HG03066 (cell line): ENCODE data around the gene SLC26A1.

Experiments used
- ATAC-seq: cut with Tn5 transposase; IDR thresholded peaks from one replicate; pipeline ENCODE4 v1.9.1; 2021; ENCODE audit warnings: low read depth; ENCODE audit not compliant: unreplicated experiment

SLC26A1 gene

DNA sequence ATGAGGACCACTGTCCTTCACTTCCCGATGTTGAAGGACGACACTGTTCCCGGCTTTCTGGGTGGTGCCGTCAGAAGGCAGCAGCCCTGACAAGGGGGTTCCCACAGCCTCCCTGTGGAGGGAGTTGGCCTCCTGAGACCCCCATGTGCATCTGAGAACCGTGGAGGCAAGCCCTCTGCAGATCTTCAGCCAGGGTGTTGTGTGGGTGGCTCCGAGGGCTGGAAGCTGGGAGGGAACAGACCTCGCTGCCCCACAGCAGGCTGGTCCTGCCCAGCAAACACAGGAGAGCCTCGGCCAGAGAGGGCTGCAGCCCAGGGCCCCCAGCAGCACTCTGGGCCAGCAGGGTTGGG is 36.0 kb downstream of the SLC26A1 start:
- no peak for ATAC-seq

DNA sequence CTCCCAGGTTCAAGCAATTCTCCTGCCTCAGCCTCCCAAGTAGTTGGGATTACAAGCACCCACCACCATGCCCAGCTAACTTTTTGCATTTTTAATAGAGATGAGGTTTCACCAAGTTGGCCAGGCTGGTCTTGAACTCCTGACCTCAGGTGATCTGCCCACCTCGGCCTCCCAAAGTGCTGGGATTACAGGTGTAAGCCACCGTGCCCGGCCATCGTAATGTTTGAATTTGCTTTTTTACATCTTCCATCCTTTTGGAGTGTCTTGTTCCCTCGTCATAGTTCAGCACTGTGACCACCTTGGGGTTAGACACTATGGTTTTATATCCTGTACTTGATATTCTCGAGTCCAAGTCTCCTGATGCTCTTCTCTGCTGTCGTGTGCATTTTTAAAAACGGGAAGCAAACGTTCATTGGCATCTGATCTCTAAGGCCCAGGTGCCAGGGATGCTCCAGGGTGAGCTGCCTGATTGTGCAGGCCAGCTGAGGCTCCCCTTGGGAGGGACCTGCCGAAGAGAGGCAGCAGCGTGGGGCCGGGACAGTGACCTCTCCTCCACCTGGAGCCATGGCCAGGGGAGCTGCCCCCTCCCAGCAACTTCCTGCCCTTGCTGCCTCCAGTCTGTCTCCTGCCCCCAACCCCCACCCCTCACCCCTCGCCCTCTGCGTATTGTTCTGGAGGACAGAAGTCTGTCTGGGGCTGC is 36.5 kb downstream of the SLC26A1 start:
- no peak for ATAC-seq

DNA sequence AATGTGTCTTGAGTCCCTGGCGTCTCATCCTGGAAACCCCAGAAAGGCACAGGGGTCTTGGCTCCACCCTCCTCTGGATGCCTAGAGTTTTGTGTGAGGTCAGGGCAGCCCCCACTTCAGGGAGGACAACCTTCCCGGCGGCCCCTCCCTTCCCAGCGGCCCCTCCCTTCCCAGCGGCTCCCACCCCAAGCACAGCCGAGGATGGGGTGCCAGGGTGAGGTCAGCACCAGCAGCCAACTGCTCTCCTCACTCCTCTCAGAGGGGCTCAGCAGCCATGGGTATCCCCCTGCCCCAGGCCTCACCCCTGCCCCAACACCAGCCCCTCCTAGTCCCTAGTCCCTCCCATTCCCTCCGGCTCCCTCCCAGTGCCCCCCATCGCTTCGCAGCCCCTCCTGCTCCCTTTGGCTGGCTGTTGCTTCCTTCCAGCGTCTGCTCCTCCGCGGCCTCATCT is 37.2 kb downstream of the SLC26A1 start:
- ATAC-seq = no peak

DNA sequence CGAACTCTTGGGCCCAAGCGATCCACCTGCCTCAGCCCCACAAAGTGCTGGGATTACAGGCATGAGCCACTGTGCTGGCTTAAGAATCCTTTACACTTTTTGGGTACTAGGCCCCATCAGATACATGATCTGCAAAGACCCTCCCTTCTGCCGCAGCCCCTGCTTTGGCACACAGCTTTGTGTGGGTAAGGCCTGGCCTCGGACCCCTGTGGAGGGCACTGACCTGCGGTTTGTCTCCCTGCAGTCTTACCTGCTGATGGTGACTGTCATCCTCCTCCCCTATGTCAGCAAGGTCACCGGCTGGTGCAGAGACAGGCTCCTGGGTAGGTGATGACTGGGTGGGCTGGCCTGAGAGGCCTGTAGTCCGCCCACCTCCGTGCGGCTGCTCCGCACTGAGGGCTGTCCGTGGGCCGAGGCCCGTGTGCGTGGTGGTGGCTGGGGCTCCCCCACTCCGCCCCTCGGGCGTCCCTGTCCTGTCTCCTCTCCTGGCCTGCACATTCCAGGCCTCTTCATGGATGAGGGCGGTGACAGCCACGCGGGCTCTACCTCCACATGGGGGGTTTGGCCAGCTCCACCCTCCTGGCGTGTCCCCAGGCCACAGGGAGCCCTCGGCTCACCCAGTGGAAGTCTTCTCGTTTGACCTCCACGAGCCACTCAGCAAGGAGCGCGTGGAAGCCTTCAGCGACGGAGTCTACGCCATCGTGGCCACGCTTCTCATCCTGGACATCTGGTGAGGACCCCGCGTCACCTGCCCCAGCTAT is 37.9 kb downstream of the SLC26A1 start:
- ATAC-seq = no peak

DNA sequence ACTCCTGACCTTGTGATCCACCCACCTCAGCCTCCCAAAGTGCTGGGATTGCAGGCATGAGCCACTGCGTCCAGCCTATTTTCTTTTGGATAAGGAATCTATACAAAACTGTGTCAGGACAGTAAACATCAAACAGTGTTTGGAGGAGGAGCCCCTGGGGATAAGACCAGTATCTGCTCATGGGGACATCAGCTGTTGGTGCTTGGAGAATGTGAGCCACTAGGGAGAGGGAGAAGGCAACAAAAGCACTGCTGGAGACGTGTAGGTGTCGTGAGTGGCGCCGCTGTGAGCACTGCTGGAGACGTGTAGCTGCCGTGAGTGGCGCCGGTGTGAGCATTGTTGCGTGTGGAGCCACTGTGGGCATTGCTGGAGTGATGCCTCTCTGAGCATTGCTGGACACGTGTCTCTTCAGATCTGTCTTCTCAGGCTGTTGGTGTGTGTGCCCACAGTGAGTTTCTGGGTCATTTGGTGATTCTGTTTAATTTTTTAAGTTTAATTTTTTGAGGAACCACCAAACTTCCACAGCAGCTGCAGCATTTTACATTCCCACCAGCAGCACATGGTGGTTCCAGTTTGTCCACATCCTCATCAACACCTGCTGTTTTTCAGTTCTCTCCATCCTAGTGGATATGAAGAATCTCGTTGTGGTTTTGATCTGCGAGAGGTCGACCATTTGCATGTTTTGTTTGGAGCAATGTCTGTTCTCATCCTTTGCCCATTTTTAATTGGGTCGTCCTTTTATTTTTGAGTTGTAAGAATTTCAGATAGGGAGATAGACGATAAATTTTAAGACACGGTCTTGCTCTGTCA is 38.8 kb downstream of the SLC26A1 start:
- no peak for ATAC-seq

DNA sequence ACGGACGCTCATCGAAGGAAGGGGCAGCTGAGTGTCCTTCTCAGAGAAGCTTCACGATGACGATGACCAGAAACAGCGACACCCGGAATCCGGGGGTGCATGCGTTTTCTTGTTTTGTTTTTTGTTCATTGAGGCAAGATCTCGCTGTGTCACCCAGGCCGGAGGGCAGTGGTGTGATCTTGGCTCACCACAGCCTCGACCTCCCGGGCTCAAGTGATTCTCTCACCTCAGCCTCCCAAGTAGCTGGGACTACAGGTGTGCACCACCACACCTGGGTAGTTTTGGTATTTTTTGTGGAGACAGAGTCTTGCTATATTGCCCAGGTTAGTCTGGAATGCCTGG is 39.7 kb downstream of the SLC26A1 start:
- ATAC-seq = no peak

DNA sequence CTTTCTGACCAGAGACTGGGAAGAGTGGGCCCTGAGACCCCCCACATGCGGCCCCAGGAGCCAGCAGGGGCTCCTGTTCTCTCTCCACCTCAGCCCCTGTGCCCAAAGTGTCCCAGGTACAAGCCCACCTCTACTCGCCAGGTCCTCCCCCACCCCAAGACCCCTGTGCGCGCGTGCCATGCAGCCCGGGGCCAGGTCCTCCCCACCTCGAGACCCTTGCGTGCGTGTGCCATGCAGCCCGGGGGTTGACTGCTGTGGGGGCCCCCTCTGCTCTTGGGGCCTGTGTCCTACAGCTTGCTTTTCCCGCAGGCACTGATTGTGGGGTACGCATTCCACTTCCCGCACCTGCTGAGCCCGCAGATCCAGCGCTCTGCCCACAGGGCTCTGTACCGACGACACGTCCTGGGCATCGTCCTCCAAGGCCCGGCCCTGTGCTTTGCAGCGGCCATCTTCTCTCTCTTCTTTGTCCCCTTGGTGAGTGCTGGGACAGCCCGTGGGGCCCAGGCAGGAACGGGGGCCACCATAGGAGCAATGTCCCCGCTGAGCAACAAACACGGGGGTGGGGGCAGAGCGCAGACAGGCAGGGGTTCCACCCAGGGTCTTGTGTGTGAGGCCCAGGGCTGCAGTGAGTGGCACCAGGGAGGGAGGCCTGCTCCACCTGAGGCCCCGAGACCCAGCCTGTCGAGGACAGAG is 40.2 kb downstream of the SLC26A1 start:
- no peak for ATAC-seq

DNA sequence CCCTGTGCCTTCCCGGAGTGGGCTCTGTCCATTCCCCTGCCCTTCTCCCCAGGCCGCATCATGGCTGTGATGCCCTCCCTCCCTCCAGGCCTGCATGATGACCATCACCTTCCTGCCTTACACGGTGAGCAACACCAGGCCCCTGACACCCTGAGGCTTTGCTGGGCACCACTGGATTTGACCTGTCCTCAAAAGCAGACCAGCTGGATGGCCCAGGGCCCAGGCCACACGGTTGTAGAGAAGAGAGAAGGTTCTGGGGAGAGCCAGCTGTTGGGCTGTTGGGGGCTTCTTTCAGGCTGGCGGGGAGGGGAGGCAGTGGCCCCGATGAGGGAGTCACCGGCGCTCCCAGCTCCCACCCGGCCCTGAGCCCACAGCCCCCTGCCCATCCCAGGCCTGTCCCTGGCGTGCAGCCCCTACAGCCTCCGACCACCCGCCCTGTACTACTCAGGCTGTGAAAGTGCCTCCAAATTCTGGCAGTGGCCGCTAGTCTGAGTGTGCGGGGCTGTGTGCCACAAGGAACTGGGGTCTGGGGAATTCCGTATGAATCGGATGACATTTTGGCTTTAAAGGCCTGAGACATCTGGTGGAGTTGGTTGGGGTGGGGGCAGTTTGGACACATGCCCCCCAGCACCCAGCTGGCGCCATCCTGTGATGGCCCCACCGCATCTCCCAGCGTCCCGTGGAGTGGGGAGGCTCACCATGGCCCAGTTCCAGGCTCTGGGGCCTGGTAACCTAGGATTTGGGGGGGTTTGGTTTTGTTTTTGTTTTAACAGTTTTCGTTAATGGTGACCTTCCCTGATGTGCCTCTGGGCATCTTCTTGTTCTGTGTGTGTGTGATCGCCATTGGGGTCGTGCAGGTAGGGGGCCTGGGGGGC is 41.4 kb downstream of the SLC26A1 start:
- no peak for ATAC-seq

DNA sequence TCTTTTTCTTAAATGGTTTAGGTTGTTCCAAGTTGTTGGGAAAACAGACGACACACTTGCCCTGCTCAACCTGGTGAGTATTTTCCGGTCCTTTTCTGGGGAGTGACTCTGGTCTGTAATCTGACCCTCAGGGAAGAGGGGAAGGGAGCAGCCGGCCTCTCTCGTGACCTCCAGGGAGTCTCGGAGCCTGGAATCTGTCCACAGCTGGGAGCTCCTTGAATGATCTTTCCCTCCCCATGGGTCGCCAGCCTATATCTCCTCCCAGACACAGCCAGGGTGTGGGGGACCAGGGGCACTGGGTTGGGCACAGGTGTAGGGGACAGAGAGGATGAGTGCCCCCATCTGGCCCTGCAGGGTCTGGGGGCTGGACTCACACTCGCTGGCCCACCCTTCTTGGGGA is 42.0 kb downstream of the SLC26A1 start:
- no peak for ATAC-seq

DNA sequence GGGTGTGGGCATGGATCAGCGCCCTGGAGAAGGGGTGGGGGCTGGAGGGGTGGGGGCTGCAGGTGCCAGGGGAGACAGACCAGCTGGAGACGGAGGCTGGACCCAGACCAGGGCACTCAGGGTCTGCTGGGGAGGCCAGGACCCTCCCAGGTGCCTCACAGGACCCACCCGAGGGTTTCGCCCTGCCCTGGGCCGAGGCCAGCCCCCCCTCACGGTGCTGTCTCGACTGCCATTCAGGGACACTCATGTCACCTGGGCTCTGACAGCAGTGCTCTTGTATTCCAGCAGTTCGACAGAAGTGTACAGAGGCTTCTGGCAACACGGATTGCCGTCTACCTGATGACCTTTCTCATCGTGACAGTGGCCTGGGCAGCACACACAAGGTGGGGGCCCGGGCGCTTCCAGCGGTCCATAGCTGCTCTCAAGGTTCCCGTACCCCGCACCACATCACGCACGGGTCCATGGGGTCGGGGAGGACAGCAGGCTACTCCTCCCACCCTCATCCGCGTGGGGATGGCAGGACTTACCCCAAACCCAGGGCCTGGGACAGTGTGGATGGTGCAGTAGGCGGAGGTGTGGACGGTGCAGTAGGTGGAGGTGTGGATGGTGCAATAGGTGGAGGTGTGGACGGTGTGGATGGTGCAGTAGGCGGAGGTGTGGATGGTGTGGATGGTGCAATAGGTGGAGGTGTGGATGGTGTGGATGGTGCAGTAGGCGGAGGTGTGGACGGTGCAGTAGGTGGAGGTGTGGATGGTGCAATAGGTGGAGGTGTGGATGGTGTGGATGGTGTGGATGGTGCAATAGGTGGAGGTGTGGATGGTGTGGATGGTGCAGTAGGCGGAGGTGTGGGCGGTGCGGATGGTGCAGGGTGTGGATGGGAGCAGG is 42.8 kb downstream of the SLC26A1 start:
- ATAC-seq = no peak

DNA sequence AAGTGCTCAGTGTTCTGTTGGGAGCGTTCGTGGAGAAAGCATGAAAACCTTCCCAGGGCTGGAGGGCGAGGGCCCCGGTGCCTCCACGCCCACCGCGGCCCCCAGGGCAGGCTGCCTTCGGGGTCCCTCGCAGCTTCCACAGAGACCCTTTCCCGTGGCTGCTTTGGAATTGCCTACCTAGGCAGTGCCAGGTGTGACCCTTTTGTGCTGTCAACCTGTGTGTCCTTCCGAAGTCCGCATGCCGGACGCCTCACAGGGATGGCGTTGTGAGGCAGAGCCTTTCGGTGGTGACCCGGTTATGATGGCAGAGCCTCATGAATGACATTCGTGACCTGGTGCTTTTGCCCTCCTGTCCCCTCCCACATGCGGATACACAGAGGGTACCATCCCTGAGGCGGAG is 43.5 kb downstream of the SLC26A1 start:
- no peak for ATAC-seq

DNA sequence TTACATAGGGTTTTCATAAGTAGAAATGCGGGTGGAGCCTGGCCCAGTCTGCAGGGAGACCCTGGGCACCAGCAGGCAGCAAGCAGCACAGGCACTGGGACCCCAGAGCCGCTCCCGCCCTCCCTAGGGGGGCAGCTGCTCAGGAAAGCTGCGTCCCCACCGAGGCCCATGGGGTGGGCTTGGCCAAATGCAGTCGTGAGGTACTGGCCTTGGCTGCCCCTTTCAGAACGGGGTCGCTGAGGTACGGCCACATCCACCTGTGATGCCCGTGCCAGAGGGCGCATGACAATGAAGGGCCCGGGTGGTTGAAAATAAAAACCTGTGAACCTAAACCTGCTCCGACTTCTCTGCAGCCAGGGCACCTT is 44.3 kb downstream of the SLC26A1 start:
- ATAC-seq = no peak

DNA sequence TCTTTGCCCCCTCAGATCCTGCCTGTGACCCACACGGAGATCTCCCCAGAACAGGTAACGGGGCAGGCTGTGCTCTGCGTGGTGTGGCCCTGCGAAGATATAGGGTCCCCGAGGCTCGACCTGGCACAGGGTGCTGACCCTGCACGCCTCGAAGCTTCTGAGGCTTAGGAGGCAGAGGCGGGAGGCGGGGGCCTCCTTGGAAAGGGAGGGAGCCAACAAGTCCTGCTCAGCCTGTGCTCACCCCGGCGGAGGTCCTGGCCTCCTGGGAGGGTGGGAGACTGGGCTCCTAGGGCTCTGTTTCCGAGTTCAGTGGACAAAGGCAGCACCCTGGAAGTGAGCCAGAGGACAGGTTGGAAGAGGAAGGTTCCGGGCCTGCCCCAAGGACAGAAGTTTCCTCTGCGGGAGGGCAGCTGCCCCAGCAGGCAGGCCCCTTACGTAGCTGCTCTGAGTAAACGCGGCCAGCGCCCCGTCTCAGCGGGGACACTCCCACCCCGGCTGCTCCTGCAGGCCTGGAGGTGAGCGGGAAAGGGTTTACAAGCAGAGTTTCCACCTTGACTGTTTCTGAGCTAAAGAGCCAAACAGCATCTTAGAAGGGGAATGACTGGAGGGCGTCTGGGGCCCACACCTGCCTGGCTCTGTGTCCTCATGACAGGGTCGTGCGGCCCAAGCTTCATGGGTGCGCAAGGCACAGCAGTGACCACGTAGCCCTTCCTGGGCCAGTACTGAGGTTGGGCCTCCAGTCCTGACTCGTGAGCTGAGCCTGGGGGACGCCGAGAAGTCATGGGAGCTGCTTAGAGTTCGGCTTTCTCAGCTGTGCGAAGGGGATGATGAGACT is 44.9 kb downstream of the SLC26A1 start:
- ATAC-seq = no peak

DNA sequence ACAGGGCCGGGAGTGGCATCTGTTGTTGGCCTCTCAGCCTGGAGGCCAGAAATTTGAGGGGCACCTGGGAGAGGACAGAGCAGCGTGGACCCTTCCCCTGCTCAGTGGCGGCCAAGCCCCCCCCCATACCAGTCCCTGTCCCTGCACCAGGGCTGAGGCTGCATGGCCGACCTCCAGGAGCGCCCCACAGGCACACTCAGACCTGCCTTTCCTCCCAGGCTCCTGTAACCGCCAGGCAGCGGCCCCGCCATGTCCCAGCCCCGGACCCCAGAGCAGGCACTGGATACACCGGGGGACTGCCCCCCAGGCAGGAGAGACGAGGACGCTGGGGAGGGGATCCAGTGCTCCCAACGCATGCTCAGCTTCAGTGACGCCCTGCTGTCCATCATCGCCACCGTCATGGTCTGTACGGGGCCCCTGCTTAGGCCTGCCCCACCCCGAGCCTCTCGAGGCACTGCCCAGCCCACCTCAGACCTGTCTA is 45.7 kb downstream of the SLC26A1 start:
- ATAC-seq = no peak

DNA sequence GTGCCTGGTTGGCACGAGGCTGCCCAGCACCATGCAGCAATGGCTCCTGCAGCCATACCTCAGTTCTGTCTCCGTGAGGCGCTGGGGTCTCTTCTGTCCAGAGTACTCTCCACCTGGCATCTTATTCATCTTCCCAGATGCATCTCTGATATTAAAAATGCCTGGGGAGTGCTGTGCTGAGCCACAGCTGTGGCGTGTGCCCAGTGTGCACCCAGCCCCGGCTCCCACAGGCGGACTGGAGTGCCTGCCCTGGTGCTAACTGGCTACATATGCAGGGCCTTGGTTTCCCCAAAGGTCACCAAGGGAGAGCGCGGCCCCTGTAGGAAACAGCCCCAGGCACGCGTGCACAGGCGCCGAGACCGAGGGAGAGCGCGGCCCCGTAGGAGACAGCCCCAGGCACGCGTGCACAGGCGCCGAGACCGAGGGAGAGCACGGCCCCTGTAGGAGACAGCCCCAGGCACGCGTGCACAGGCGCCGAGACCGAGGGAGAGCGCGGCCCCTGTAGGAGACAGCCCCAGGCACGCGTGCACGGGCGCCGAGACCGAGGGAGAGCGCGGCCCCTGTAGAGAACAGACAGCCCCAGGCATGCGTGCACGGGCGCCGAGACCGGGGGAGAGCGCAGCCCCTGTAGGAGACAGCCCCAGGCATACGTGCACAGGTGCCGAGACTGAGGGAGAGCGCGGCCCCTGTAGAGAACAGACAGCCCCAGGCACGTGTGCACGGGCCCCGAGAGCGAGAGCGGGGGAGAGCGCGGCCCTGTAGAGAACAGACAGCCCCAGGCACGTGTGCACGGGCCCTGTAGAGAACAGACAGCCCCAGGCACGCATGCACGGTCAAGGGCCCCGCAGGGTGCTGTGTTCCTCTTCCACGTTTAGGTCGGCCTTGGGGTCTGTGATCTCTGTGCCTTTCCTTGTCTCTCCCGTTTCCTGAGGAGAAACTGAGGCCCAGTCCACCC is 46.4 kb downstream of the SLC26A1 start:
- ATAC-seq = no peak

DNA sequence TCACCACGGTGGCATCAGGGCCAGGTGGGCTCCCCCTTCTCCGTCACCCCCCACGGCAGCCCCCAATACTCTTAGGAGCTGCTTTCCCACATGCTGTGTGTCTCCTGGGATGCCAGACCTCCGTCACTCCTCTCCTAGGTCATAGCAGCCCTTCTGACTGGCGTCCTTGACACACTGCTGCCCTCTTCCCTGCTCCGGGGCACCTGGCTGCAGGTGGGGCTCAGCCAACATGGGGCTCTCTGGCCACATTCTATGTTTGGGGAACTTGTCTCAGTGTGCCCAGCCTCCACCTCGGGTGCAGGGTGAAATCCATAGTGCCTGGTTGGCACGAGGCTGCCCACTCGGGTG is 47.1 kb downstream of the SLC26A1 start:
- ATAC-seq = no peak
